ENCODE results near the gene MARCHF9.

The MARCHF9 gene

DNA sequence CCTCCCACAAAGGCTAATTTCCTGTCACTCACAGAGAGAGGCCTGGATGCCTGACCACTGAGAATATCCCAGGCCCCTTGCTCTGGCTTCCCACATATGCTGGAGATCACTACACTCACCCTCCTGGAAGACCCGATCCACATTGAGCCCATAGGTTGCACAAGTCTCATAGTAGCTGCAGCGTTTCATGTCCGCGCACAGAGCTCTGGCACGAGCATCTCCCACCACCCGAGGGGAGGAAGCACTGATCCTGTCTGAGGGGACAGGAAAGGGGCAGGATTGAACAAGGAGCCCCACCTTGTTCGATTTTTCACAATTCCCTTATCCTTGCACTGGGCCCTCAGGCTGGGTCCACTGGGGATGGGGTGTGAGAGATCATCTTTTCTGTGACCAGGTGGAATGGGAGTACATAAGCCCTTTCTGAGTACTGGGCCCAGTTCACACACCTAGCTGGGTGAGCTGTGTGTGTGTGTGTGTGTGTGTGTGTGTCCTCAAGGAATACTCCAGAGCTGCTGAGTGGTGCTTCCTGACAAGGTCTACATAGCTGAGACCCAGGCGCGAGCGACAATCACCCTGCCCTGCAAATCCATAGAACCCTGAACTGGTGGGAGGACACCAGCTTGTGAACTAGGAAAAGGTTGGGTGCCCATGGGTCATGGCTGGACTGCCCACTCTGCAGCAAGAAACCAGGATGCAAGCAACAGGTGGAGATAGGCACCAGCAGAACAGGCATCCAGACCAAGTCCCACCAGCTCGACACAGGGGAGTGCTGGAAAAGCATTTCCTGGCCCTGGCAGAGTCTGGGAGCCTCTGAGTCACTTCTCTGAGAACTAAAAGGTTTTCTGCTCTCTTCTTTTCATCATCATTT is 21.9 kb upstream of the MARCHF9 start:
- no peak overlapping the region for H3K4me3 ChIP-seq (ENCODE audit: low read depth, low read length)
- DNase-seq (ENCODE audit: low read depth, low spot score) = no peak
- TF ChIP-seq, protein P1, sequence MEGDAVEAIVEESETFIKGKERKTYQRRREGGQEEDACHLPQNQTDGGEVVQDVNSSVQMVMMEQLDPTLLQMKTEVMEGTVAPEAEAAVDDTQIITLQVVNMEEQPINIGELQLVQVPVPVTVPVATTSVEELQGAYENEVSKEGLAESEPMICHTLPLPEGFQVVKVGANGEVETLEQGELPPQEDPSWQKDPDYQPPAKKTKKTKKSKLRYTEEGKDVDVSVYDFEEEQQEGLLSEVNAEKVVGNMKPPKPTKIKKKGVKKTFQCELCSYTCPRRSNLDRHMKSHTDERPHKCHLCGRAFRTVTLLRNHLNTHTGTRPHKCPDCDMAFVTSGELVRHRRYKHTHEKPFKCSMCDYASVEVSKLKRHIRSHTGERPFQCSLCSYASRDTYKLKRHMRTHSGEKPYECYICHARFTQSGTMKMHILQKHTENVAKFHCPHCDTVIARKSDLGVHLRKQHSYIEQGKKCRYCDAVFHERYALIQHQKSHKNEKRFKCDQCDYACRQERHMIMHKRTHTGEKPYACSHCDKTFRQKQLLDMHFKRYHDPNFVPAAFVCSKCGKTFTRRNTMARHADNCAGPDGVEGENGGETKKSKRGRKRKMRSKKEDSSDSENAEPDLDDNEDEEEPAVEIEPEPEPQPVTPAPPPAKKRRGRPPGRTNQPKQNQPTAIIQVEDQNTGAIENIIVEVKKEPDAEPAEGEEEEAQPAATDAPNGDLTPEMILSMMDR (IDR thresholded peaks at IDR 0.05; ENCODE audit: insufficient read depth, low read length, missing control alignments) = no peak
- POLR2A ChIA-PET = interaction anchor here (0.9 kb wide), 2 partner anchors 10 to 13 kb away, joined by 3 read pairs; no protein-coding TSS in a partner anchor
- CTCF ChIA-PET = interaction anchor here (2.5 to 5.2 kb wide), 3 partner anchors 8 to 150 kb away, joined by 8 to 82 read pairs (median 17); partner anchors contain the start of gene OS9

DNA sequence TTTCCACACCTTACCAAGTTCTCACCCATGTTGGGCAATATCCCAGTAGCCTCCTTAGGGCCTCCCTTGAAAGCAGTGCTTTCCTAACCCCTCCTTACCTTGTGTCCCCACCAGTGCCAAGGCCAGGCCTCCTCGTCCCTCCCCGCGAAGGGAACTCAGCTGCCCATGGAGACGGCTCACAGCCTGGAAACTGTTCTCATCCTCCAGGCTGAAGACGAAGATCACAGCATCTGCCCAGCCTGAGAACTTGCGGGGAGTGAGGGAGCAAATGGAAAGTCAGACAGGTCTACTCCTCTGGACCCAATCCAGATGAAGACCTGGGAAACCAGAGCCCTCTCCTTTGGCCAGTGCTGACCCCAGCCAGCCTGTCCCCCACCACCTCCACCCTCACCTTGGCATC is 21.0 kb upstream of the MARCHF9 start:
- DNase-seq (ENCODE audit: low read depth, low spot score) = no peak
- CTCF ChIA-PET = interaction anchor here (1.1 to 5.2 kb wide), 5 partner anchors 9 to 495 kb away, joined by 3 to 82 read pairs (median 11); partner anchors contain the start of genes OS9 and TSPAN31
- POLR2A ChIA-PET = no interaction called here

DNA sequence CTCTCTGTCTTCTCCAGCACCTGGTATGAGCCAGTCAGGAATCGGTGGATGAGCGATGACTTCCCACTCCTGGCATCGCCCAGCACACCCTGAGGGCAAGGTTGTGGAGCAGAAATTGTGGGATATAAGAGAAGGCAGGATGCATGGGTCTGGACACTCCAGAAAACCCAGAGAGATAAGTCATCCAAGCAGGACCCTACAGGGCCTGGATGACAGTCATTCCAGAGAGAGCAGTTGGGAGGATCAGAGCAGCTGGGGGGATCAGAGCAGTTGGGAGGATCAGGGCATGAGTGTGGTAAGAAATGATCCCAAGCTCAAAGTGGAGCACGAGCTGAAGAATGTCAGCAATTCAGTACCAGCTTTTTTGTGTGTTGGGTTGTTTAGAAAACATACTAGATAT is 20.3 kb upstream of the MARCHF9 start:
- no peak for DNase-seq (ENCODE audit: low read depth, low spot score)
- CTCF ChIA-PET = interaction anchor here (0.7 to 5.2 kb wide), 6 partner anchors 9 to 495 kb away, joined by 3 to 82 read pairs (median 7); partner anchors contain the start of genes OS9 and TSPAN31
- no peak overlapping the region for H3K4me3 ChIP-seq (ENCODE audit: low read depth, low read length)
- TF ChIP-seq, protein P1 (IDR thresholded peaks at IDR 0.05; ENCODE audit: insufficient read depth, low read length, missing control alignments) = no peak
- POLR2A ChIA-PET = interaction anchor here (1.0 kb wide), 1 partner anchor 9 kb away, joined by 3 read pairs; no protein-coding TSS in a partner anchor

More for the DNA sequence above, 21.0 kb upstream of the MARCHF9 start:
- TF ChIP-seq, protein P1 (IDR thresholded peaks at IDR 0.05; ENCODE audit: insufficient read depth, low read length, missing control alignments) = no peak
- no peak overlapping the region for H3K4me3 ChIP-seq (ENCODE audit: low read depth, low read length)

DNA sequence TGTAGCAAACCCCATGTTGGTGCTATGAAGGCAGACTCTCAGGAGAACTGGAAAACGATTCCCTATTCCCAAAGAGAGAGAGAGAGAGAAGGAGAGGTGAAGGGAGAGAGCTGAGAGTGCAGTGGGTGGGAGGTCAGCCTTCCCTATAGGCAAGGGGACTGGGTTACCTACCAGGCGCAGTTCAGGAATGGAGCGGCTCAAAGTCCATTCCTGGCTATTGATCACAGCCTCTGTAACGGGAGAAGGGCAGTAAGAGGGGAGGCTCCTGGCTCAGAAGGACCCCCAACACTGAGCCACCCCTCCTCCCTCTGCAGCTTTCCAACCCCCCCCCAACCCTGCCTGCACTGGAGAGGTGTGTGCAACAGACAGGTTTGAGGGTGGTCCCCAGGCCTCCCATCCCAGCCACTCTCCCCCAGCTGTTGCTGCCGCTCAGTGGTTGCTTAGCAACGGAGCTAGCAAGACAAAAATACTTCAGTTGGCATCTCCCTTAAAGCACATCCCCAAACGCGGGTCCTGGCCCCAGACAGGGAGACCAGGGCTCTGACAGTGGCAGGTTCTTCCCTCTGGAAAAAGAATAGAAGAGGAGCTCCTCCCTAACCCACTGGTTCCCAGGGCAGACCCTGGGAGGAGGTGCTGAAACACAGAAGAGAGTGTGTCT is 19.6 kb upstream of the MARCHF9 start:
- DNase-seq (ENCODE audit: low read depth, low spot score) = no peak
- CTCF ChIA-PET = interaction anchor here (0.7 to 5.2 kb wide), 8 partner anchors 9 to 496 kb away, joined by 3 to 82 read pairs (median 8); partner anchors contain the start of genes OS9 and TSPAN31
- POLR2A ChIA-PET = interaction anchor here (1.0 kb wide), 2 partner anchors 9 kb away, joined by 3 to 7 read pairs; partner anchors contain the start of gene TSPAN31
- H3K4me3 ChIP-seq (ENCODE audit: low read depth, low read length) = no peak overlapping the region
- TF ChIP-seq, protein P1 (IDR thresholded peaks at IDR 0.05; ENCODE audit: insufficient read depth, low read length, missing control alignments) = no peak

DNA sequence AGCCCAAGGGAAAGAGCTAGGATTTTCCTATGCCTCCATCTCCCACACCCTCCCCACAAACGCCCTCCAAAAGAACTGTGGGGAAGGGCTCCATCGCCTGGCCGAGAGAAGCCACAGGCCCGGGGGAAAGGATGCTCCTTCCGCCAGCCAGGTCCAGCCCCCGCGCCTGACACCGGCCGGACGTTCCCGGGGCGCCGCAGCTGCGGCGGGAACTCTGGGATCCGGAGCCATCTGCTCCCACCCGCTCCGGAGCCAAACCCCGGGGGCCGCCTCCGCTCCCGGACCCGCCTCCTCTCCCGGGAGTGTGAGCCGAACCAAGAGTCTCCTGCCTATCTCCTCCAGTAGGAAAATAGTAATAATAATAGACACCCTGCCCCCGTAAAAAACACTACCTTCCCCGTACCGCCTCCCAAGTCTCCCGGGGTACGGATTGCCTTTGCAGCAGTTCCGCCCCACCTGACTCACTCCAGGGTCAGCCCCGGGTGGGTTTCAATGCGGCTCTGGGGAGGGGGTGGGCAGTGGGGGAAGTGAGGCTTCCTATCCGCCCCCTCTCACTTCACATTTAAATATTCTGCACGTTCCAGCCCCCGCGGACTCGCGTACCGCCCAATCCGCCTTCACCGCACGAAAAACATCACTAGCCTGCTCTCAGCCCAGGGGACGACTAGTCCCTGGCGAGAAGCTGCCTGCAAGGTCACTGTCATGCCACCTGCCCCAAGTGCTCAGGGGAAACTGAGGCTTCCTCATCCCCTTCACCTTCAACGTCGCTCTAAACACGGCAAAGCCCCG is 18.8 kb upstream of the MARCHF9 start:
- CTCF ChIA-PET = interaction anchor here (0.6 to 5.2 kb wide), 11 partner anchors 9 to 277 kb away, joined by 3 to 82 read pairs (median 4); partner anchors contain the start of genes OS9, PIP4K2C and TSPAN31
- no peak for DNase-seq (ENCODE audit: low read depth, low spot score)
- TF ChIP-seq, protein P1 (IDR thresholded peaks at IDR 0.05; ENCODE audit: insufficient read depth, low read length, missing control alignments) = peak; percentile 68
- POLR2A ChIA-PET = interaction anchor here (1.0 to 1.3 kb wide), 2 partner anchors 9 kb away, joined by 7 read pairs; partner anchors contain the start of gene TSPAN31
- peak overlapping the region; percentile 36 for H3K4me3 ChIP-seq (ENCODE audit: low read depth, low read length)
